HG03095 (cell line): ENCODE data around the gene GYS2.
"Not testable (repeated sequence)": the region's sequence is repeated elsewhere in the genome, so short reads cannot be mapped to it uniquely, and the experiment has no call there.

Experiments used
- ATAC-seq: cut with Tn5 transposase; IDR thresholded peaks from one replicate; pipeline ENCODE4 v1.9.1; 2021; ENCODE audit warnings: moderate library complexity; ENCODE audit not compliant: unreplicated experiment

GYS2 gene

GRCh38 chr12:21606175-21606574, 1.5 kb upstream of the GYS2 start:
- no peak for ATAC-seq

GRCh38 chr12:21602774-21603173, 1.9 kb downstream of the GYS2 start:
- ATAC-seq: no peak

- no peak for ATAC-seq
Observed at GRCh38 chr12:21600196-21600595, 4.5 kb downstream of the GYS2 start.

- no peak for ATAC-seq
Observed at GRCh38 chr12:21599143-21599999, 5.3 kb downstream of the GYS2 start.

DNA sequence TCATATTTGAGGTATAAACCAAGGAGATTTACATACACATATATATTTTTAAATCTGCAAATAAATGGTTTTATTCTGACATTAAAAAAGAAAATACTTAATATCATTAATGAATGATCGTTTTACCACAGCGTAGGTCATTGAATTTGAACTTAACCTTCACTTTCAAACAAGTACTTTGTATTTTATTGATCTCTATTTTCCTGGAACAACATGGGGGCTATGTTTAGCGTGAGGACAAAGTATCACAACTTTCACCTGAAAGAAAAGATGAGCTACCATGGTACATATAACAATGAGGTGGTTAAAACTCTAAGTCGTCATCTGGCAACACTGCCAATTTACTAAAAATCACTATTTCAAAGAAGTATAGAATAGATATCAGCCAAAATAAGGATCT, 6.0 kb downstream of the GYS2 start:
- no peak for ATAC-seq

GRCh38 chr12:21595356-21595755, 9.3 kb downstream of the GYS2 start:
- not testable (repeated sequence) for ATAC-seq

GRCh38 chr12:21585485-21585884, 19.2 kb downstream of the GYS2 start:
- ATAC-seq: no peak

DNA sequence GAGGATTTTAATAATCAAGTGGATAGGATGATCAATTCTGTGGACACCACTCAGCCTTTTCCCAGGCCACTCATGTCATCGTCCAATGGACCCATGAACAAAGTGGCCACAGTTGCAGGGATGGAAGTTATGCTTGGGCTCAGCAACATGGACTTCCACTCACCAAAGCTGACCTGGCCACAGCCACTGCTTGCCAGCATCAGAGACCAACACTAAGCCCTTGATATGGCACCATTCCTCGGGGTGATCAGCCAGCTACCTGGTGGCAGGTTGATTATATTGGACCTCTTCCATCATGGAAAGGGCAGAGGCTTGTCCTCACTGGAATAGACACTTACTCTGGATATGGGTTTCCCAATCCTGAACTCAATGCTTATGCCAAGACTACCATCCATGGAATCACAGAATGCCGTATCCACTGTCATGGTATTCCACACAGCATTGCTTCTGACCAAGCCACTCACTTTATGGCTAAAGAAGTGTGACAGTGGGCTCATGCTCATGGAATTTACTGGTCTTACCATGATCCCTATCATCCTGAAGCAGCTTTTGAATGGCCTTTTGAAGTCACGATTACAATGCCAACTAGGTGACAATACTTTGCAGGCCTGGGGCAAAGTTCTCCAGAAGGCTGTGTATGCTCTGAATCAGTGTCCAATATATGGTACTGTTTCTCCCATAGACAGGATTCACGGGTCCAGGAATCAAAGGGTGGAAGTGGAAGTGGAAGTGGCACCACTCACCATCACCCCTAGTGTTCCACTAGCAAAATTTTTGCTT, 20.1 kb downstream of the GYS2 start:
- not testable (repeated sequence) for ATAC-seq

DNA sequence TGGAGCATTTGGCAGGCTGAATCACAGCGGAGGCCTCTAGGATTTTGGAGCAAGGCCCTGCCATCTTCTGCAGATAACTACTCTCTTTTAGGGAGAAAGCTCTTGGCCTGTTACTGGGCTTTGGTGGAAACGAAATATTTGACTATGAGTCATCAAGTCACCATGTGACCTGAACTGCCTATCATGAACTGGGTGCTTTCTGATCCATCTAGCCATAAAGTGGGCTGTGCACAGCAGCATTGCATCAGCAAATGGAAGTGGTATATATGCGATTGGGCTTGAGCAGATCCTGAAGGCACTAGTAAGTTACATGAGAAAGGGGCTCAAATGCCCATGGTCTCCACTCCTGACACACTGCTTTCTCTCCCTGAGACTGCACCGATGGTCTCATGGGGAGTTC, 21.1 kb downstream of the GYS2 start:
- no peak for ATAC-seq

GRCh38 chr12:21580748-21581516, 23.7 kb downstream of the GYS2 start:
- ATAC-seq: no peak

DNA sequence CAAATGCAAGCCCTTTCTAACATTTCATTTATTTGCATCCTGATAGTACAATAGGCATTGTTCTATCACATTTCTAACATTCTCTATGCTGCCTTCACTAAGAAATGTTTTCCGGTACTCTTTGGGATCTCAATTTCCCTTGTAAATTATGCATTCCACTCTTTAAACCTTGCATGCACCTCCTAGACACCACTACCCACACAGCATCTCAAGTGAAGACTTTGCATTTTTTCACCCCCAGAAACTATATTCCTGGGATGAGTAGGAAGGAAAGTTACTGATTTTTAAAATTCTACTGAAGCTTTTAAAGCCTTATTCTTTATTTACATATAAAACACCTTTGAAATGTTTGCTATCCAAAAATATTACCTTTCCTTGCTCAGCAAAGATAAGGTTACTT, 27.1 kb downstream of the GYS2 start:
- ATAC-seq: no peak

- no peak for ATAC-seq
Observed at GRCh38 chr12:21576431-21576830, 28.2 kb downstream of the GYS2 start.

- ATAC-seq: no peak
Observed at GRCh38 chr12:21573733-21574358, 30.8 kb downstream of the GYS2 start.

DNA sequence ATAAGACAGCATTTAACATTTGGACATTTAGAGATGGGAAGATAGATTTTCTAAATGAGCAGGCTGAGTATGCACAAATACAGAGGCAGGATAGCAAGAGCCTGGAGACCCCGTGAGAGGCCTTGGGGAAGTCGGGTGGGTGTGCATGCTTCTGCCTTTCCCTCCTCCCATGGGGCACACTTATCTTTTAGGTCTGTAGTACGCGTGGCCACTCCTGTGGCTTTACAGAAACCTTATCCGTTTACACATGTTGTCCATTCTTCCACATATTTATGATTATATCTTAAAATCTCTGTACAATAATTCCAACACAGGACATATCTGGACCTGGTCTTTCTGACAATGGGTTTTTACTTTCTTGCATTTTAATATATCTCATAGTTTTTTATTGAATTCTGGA, 33.6 kb downstream of the GYS2 start:
- ATAC-seq: no peak

- no peak for ATAC-seq
Observed at GRCh38 chr12:21568115-21568514, 36.5 kb downstream of the GYS2 start.

DNA sequence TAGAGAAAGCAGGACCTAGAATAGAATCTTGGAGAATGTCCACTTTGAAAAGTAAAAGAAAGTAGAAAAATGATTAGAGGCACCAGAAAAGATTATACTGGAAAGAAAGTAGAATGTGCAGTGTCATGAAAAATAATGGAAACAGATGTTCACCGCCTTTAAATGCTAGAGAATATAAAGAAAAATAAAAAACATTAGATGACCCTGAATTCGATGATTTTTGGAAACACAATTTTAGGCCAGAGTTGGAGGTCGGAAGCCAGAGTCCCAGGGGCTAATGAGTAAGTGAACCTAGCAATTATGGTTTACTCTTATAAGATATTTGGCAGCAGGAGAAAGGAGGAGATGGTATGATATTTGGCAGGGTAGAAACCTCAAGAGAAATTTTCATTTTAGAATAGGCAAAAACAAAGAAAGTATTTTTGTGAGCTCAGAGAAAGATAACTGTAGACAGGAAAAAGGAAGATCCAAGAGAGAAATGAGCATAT, 37.7 kb downstream of the GYS2 start:
- ATAC-seq: no peak

- ATAC-seq: no peak
Observed at GRCh38 chr12:21566223-21566906, 38.3 kb downstream of the GYS2 start.

DNA sequence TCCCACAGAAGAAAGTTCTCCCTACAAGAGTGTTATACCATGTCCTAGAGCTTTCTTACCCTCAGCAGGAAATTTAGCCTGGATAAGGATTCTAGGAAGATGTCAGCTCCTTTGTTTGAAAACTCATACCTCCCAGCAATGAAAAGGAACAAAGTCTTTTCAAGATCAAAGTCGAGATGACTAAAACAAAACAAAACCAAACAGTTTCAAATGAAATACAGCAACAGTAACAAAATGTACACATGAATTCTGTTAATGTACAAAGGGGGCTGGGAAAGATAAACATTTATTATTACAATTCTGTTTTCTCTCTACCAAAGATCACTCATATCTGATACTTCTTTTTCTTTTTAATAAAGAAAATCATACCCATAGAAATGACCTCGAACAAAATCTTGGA, 41.8 kb downstream of the GYS2 start:
- ATAC-seq: no peak

DNA sequence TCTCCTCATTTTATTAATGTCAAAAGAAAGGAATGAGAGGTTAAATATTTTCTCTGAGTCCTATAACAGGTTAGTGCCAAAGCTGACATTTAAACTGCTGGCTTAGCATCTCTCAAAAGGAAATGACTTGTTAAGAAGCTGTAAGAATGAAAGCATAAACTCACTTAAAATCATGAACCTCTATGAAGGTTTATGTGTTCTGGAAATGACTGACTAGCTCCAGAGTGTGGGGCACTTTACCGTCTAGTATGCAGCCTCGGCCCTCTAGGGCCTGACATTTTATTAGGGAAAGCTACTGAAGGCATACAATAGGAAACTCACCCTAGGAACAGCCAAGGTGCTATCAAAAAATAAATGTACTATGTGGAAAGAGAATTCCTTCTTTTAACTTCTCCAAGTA, 43.5 kb downstream of the GYS2 start:
- no peak for ATAC-seq

DNA sequence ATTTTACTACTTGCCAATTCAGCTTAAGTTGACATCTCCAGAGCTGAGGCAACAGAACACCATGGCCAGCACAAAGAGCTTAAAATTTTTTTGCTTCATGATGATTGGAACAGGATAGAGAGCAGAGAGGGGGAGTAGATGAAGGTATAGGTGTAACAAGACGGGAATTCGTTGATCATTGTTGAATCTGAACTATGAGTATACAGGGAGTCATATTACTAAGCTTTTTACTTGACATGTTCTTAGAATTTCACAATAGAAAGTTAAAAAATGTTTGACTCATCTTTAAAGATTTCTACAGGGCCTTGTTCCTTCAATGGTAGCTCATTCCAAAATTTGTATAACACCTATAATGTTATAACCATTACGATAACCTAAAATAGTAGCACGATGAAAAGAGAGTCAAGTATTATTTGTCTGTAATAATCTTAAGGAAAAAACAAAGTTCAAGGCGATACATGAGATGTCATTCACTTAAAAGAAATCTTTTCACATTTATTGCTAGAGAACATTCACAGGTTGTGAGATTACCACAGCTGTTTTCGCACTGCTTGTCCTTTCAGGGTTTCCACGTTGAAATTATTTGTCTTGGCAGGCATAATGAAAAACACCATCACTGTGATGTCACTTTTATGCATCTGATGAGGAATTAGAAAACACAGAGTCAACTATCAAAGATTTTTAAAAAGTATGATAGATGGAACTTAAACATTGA, 44.6 kb downstream of the GYS2 start:
- no peak for ATAC-seq
